OCI-M2 (cell line): ENCODE results near the gene PKN3.
"Not testable (repeated sequence)": the region's sequence is repeated elsewhere in the genome, so short reads cannot be mapped to it uniquely, and the experiment has no call there.

Source experiments
- DNase-seq: peaks from one replicate; lab custom pipeline; 2025; ENCODE audit not compliant: unreplicated experiment; lab: John Stamatoyannopoulos, UW

Gene PKN3

GRCh38 chr9:128702445-128702948 lies at the start of gene PKN3:
Gene PKN3, plus strand, starts transcription at chr9:128702503. Its CDS starts 413 bp downstream, at chr9:128702916.
- peak; percentile 47 for DNase-seq

DNA sequence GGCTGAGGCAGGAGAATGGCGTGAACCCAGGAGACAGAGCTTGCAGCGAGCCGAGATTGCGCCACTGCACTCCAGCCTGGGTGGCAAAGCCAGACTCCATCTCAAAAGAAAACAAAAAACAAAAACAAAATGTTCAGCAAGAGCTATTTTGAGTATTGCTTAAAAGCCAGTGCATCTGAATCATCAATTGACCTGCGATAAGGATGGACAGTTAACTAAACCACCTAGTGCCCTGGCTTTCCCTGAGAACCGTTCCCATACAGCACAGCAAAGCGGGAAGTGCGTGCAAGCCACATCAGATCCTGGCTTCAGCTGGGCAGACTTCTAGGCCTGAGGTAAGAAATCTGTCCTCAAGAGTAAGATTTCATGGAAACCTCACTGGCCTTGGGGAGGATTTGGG lies 48.4 kb upstream of the PKN3 start:
- no peak for DNase-seq

DNA sequence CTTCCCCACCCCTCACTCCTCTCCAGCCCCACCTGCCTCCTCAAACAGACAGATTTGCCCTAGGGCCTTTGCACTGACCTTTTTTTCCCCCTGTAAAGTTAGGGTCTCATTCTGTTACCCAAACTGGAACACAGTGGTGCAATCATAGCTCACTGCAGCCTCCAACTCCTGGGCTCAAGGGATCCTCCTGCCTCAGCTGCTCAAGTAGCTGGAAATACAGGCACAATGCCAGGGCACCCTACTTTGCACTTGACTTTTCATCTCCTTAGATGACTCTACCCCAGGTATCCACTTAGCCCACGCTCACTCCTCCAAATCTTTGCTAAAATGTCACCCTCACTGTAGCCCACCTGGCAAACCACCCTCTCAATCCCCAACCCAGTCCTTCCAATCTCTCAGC lies 47.8 kb upstream of the PKN3 start:
- DNase-seq, result no peak

GRCh38 chr9:128656416-128657343 lies 45.6 kb upstream of the PKN3 start, which contains the start of gene DYNC2I2:
Gene DYNC2I2, minus strand, starts transcription at chr9:128656847. Its CDS starts 121 bp downstream, at chr9:128656726.
- peak; percentile 60 for DNase-seq

DNA sequence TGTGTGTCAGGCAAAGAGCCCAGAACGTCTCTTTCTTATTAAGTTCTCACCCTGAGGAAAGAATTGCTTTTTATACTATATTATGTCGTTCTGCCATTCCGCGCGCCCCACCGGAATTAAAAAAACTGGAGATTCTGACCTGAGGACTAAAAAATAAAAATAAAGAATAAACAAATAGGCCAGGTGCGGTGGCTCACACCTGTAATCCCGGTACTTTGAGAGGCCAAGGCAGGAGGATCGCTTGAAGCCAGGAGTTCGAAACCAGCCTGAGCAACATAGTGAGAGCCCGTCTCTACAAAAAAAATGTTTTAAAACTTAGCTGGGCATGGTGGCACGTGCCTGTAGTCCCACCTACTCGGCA lies 45.0 kb upstream of the PKN3 start:
- DNase-seq, result no peak

DNA sequence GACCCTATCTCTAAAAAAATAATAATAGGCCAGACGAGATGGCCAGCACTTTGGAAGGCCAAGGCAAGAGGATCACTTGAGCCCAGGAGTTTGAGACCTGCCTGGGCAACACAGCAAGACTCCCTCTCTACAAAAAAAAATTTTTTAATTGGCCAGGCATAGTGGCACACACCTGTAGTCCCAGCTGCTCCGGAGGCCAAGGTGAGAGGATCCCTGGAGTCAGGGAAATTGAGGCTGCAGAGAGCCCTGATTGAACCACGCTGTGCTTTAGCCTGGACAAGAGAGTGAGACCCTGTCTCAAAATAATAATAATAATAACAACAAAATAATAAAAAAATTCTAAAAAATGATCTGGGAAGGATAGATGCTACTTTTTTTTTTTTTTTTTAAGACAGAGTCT lies 44.5 kb upstream of the PKN3 start:
- no peak for DNase-seq

DNA sequence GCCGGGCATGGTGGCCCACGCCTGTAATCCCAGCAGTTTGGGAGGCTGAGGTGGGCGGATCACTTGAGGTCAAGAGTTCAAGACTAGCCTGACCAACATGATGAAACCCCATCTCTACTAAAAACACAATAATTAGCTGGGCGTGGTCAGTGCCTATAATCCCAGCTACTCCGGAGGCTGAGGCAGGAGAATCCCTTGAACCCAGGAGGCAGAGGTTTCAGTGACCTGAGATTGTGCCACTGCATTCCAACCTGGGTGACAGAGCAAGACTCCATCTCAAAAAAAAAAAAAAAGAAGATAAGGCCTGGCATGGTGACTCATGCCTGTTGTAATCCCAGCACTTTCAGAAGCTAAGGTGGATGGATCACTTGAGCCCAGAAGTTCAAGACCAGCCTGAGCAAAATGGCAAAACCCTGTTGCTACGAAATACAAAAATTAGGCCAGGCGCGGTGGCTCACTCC lies 35.8 kb upstream of the PKN3 start:
- DNase-seq, result not testable (repeated sequence)

- DNase-seq, result no peak
Observed at GRCh38 chr9:128669786-128670185, 32.5 kb upstream of the PKN3 start.

DNA sequence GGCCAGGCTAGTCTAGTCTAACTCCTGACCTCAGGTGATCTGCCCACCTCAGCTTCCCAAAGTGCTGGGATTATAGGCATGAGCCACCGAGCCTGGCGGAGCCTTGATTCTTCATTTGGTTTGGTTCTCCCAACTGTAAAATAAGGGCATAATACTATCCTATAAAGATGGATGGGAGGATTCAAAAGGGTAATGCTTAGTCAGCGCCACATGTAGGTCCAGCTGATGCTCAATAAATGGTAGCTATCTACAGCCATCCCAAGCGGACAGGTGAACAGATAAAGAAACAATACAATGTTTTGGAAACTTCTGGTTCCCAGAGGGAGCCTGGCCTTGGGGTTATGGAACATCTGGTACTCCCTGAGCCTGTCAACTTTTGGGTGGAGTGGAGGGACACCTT lies 26.9 kb upstream of the PKN3 start:
- no peak for DNase-seq

DNA sequence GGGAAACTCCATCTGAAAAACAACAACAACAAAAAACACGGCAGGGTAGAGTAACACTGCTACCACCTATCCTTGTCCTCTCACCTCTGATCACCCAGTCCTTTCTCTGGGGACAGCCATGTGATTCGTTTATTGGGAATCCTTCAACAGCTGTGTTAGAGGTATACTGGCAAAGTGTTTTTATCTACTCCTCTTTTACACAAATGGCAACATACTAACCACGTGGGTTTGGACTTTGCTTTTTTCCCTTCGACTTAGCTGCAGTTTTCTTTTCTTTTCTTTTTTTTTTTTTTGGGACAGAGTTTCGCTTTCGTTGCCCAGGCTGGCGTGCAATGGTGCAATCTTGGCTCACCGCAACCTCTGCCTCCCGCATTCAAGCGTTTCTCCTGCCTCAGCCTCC lies 24.5 kb upstream of the PKN3 start:
- no peak for DNase-seq

DNA sequence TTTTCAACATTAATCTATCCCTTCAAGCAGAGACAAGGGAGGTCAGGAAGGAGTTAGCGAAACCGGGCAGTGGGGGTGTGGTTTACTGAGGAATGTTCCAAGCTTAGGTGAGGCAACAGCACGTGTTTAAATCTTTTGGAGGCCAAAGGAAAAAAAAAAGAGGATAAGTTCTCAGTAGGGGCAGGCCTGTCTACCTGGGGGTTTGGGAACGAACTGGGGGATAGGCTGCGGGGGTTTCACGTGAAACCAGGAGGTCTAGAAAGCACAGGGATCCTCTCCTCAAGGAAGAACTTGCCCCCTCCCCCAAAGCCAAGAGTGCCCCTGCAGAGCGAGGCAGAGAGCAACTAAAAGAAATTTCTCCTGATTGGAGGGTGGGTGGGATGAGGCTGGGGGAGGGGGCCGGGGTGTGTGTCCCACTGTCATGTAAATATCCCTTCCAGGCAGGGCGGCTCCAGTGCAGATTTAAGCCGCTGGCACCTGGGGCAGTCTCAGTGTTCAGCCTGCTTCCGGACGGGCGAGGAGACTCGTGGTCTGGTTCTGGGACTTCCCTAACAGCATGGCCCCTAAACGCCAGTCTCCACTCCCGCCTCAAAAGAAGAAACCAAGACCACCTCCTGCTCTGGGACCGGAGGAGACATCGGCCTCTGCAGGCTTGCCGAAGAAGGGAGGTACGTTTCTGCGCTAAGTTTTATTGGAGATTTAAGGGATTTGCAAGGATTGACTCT lies 18.8 kb upstream of the PKN3 start:
- DNase-seq, result no peak

- DNase-seq, result no peak
Observed at GRCh38 chr9:128684065-128684324, 18.3 kb upstream of the PKN3 start.

DNA sequence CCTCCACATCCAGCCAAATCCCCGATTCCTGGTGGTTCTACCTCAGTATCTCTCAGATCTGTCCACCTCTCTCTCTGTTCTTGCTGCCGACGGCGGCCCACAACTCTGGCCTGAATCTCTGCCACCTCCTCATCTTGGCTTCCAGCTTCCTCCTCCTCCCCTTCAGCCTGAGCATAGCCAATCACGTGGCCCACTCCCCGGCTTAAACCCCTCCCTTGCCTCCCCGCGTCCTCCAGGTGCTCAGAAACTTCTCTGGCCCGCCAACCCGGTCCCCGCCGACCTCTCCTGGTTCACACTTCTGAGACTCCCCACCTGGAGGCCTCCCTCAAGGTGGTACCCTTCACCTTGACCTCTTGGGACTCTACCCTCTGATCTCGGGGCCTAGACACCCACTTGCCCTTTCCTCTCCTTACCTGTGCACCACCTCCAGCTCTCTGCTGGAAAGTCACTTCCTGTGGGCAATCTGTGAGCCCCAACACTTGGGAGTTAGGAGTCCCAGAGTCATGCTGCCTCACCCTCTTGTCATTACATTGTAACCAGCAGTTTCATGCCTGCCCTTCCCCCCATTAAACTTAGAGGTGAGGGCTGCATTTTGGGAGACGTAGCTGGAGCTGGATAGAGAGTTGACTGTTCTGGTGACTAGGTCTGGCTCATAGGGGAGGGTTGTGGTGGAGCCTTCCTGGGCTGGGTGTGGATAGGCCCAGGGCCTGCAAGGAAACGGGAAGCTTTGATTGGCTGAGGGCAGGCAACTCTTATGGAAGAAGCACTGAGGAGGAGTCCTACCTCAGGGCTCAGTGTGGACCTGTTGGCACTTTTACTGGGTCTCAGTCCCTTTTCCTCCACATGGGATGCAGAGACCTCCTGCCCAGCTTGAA lies 17.7 kb upstream of the PKN3 start:
- no peak for DNase-seq

DNA sequence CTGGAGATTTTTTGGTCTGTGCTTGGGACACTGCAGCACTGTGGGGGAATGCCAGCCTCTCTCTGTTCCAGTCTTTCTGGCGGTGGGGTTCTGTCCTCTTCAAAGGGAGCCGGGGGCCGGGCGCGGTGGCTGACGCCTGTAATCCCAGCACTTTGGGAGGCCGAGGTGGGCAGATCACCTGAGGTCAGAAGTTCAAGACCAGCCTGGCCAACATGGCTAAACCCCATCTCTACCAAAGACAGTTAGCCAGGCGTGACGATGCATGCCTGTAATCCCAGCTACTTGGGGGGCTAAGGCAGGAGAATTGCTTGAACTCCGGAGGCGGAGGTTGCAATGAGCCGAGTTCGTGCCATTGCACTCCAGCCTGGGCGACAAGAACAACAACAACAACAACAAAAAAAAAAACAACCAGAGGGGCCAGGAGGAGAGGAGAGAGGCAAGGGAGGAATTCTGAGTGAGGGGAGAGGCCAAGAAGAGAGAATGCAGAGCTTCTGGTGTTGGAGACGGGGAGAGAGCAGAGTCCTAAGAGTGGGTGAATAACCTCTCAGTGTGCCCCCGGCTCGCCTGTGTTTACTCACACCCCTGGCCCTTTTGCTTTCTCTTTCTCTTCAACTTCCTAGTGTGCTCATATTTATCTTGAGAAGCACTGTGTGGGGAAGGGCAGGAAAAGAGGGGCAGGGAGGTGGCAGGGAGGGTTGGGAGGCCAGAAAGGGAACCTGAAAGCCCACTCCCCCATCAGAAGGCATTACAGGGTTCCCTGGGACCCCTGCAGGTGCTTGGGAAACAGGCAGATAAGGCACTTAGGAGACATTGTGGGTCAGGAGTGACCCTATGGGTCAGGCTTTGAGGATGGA lies 16.4 kb upstream of the PKN3 start:
- DNase-seq, result no peak

DNA sequence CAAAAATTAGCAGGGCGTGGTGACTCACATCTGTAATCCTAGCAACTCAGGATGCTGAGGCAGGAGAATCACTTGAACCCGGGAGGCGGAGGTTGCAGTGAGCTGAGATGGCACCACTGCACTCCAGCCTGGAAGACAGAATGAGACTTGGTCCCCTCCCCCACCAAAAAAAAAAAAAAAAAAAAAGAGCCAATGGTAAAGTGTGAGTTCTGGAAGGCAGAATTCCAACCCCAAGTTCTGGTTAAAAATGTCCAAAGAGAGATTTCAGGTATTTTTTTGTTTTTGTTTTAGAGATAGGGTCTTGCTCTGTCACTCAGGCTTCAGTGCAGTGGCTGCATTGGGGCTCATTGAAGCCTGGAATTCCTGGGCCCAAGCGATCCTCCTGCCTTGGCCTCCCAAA lies 14.8 kb upstream of the PKN3 start:
- no peak for DNase-seq

DNA sequence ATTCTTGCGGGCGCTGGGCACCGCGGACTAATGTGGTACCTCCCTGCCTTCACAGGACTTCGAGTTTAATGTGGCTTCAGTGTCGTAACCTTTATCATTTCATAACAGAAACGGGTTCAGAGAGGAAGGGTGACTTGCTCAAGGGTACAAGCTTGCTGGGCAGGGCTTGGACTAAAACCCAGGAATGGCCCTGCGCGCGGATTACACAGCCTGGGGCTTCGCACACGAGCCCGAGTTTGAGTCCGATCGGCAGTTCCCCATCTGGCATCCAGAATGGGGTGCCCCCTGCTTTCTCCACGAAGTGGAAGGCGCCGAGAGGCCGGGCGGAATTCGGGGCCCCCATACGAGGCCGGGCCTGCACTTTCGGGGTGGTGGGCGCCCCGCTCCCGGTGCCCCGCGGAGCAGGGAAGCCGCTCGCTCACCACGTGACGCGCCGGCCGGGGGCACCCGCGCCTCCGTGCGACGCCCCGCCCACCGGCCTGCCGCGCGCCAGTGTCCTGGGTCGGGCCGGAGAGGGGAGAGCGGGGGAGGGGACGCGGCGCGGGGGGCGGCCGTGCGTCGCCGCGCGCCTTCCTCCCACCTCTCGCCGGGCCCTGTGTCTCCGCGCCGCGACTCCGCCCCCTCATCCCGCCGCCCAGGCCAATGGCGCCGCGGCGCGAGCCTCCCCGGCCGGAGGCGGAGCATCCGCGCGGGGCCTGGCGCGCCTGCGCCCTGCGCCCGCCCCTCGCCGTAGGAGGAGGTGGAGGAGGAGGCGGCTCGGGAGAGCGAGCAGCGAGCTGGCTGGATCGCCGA lies 13.6 kb upstream of the PKN3 start, which contains the start of gene SET:
SET (plus strand) TSS at position 722 of the 792 bp plus-strand sequence. CDS start 361 bp downstream, outside the sequence.
- peak; percentile 64 for DNase-seq

- no peak for DNase-seq
Observed at GRCh38 chr9:128689293-128689774, 13.0 kb upstream of the PKN3 start.

- no peak for DNase-seq
Observed at GRCh38 chr9:128689820-128690683, 12.3 kb upstream of the PKN3 start.
